ENCODE measurements around the gene CERKL.

Gene CERKL

DNA sequence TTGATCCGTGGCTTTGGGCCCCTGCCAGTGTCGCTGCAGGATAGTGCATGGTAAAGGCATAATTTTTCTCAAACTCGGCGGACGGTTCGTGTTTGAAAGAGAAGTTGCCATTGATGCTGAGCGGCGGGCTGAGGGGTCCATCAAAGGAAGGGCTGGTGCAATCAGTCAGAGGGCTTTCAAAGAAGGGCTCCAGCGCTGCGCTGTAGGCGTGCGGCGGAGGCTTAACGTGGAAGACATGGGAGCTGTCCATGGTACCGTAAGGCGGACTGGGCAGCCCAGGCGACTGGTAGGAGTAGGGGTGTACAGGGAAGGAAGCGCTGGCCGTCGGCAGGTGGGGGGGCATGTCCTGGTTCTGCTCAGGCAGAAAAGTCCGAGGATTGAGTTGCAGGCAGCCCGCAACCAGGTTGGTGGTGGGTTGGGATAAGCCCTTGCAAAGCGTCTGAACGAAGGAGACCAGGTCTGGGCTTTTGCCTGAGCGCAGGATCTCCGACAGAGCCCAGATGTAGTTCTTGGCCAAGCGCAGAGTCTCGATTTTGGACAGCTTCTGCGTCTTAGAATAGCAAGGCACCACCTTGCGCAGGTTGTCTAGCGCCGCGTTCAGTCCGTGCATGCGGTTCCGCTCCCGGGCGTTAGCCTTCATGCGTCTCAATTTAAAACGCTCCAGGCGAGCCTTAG is 21.1 kb upstream of the CERKL start:
- peak; percentile 65 for DNase-seq

DNA sequence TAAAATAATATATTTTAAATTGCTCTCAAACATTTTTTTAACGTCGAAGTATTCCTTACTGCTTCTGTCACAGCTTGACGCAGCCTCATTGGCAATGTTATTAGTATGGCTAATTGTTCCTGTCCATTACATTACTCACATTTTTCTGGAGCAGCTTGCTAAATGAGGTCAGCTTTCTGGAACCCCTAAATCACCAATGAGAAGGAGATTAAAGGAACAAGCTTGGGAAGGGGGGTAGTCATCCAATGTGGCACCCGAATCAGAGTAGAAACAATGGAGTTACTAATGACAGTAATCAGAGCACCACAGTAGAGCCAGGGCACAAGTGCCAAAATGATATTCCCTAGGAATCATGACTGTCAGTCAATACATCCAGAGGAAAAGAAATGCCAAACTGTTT is 18.3 kb upstream of the CERKL start:
- DNase-seq: peak; percentile 91

DNA sequence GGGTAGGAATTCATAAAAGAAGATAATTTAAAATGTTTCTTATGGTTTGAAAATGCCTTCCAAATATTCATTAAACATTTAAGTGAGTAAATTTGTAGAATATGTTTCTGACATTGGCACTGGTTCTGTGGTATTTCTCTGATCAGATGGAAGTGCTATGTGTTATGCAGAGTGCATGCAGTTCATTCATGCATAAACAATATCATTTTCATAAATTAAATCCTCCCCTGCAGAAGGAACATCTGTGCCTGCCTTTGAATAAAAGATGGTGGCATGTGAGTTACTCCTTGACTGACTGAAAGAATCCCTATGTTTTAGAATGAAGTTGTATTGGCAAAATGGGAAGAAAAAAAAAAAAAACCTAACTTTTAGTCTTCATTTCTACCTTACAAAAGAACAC is 17.6 kb upstream of the CERKL start:
- peak; percentile 88 for DNase-seq

DNA sequence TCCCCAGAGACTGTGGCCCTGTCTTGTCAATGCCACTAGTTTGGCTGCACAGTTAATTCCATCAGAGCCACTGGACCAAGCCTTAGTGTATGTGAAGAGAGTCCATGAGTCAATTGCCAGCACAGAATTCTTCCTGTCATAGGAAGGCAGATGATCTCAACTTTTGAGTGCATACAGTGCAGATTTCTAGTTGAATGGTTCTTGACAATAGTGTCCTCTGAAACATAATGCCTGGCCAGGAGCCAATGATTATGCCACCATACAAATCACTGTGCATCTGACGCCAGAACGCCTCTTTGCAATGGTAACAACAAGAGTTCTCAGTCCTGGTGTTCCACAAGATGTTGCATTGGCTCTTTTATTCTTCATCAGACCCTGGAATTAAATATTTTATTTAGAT is 16.3 kb upstream of the CERKL start:
- peak; percentile 94 for DNase-seq

DNA sequence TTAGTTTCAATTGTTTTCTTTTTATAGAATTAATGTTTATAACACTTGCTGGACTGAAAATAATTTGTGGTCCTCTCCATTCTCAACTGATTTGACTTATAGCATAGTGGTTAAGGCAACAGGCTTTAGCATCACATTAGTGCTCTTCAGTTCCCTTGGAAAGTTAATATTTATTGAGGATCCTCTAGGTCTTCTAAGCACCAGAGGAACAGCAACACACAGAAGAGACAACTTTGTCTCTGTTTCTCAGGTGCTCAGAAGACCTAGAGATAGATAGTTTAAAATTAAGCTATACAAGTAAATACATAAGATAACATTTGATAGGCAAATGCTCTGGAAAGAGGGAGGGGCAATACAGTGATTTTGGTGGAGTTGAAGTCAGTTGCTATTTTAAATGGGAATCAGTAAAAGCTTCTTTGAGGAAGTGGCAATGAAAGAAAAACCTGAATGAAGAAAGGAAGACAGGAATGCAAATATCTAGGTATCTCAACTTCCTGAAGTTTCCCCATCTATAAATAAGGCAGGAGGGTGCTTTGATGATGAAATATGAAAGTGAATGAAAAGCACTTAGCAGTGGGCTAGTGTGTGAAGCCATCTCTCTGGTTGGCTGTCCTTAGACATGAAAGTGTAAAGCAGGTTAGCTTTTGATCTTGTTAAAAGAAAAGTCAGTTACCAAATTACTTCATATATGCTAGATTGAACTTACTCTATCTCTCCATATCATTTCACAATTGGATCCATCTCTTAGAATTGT is 15.5 kb upstream of the CERKL start:
- DNase-seq: no peak

DNA sequence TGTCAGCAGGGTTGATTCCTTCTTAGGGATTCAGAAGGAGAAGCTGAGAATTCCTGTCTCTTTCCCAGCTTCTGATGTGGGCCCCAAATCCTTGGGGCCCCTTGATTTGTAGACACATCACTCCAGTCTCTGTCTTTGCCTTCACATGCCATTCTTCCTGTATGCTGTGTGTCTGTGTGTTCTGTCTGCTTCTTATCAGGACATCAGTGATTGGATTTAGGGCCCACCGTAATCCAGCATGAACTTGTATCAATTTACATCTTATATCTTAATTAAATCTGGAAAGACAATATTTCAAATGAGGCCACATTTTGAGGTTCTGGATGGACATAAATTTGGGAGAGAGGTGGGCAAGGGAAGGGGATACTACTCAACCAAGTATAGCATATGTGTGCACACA is 13.7 kb upstream of the CERKL start:
- DNase-seq: no peak

DNA sequence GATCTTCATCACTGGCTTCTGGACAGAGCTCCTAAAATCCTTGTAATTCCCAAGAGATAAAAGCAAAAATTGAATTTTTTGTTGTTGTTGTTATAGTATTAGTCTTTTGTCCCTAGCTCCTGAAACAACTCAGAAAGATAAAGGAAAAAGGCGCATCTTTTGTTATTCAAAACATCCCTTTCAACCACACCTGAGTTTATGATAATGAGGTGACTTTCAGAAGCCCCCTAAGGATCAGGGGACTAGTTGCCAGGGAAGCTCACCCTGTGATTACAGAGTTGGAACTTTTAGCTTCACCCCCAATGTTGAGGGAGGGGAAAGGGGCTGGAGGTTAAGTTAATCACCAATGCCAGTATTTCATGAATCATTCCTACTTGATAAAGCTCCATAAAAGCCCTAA is 10.3 kb upstream of the CERKL start:
- no peak for DNase-seq

DNA sequence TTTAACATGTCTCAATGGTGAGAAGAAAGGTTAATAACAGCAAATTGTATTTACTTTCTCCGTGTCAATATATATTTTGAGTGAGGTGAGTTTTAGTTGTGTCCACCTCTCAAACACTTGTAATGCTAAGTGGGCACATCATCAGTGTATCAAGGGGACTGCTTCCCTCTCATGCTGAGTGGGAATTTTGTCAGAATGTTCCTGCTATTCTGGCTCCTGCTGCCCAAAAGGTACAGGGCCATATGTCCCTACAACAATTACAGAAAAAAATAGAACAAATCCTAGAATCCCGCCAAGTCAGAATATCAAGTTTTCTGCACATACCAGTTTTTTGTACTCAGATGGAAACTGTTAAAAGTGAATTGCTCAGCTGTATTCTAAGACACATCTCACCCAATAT is 5.4 kb upstream of the CERKL start:
- DNase-seq: no peak

DNA sequence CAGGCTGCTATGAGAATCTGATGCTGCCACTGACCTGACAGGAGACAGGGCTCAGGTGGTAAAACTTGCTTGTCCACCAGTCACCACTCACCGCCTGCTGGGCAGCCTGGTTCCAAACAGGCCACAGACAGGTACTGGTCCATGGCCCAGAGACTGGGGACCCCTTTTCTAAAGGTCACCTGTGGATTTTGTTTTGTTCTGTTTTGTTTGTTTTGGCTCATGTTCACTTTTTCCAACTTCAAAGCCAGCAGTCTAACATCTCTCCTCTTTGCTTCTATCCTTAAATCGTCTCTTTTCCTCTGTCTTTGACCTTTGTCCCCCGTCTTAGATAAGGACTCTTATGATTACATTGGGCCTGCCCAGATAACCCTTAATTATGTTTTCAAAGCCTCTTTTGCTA is 3.3 kb upstream of the CERKL start:
- no peak for DNase-seq

DNA sequence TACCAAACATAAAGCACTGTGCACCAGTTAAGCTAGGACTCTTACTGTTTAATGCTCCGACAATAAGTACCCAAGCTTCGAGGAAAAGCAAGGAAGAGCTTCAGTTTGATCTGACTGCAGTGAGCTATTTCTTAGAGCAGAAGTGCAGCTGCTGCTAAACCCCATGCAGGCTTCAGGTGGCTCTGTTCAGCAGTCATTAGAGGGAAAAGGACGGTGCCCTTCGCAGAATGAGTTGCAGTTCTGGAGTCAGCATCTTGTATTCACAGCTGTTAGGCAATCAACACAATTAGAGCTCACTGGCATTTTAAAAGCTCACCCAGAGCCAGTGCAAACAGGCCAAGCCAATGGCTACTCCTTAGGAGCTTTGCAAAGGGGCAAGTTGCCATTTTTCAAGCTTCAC is 1.5 kb upstream of the CERKL start:
- peak; percentile 48 for DNase-seq

DNA sequence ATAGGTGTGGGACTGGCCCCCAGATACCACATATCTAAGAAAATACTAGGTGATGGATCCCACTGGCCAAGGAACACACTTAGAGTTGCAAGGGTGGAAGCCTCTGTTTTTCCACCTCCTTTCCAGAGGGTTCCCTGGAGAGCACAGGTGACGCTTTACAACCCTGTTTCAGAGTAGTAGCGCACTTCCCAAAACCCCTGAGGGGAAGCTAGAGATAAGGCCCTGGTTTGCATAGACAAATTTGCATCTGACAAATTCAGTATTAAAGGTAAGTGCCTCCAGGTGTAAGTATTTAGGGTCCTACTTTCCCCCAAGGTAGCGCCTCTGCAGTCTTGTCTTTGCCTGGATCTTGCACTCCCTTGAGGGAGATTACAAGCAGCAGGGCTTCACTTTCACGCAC is 474 bp upstream of the CERKL start:
- DNase-seq: no peak

DNA sequence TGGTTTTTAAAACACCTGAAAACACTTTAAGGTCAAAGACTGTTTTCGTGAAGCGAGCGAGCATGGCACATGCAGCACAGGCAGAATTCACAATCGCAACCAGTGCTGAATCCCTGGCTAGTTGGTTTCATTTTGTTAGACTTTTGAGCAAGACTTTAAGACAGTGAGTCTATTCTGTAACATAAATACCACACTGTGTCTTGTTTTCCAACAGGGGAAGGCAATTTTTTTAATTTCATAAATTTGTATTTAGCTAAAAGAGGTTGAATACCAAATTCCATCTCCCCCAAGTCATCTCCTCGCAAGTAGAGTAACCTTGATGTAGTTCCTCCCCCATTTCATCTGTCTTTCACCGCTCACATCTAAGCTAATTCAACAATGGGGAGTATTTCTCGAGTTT is 1.4 kb downstream of the CERKL start:
- no peak for DNase-seq

DNA sequence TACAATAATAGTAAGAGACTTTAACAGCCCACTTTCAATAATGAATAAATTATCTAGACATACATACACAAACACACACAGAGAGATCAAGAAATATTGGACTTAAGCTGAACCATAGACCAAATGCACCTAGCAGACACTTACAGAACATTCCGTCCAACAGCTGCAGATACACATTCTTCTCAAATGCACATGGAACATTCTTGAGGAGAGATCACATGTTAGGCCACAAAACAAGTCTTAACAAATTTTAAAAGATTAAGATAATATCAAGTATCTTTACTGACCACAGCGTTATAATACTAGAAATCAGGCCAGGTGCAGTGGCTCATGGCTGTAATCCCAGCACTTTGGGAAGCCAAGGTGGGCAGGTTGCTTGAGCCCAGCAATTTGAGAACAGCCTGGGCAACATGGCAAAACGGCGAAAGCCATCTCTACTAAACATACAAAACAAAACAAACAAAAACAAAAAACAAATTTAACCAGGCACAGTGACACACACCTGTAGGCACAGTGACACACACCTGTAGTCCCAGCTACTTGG is 7.4 kb downstream of the CERKL start:
- DNase-seq: no peak

DNA sequence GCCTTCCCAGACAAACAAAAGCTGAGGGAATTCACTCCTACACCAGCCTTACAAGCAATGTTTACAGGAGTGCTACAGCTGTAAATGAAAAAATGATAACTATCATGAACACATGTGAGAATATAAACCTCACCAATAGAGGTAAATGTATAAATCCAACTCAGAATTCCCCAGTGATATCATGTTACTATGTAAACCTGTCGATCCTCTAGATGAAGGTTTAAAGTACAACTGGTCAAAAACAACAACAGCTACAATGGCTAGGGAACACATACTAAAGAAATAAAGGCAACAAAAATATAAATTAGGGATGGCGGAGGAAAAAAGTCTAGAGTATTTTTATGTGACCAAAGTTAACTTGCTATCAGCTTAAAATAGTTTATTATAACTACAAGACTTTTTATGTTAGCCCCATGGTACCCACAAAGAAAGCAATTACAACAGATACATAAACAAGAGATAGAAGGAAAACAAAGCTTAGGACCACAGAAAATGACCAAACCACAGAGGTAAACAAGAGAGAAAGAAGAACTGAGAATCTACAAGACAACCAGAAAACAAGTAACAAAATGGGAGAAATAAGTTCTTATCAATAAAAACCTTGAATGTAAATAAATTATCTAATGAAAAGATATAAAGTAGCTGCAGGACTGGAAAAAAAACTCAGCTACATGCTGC is 8.3 kb downstream of the CERKL start:
- DNase-seq: no peak

DNA sequence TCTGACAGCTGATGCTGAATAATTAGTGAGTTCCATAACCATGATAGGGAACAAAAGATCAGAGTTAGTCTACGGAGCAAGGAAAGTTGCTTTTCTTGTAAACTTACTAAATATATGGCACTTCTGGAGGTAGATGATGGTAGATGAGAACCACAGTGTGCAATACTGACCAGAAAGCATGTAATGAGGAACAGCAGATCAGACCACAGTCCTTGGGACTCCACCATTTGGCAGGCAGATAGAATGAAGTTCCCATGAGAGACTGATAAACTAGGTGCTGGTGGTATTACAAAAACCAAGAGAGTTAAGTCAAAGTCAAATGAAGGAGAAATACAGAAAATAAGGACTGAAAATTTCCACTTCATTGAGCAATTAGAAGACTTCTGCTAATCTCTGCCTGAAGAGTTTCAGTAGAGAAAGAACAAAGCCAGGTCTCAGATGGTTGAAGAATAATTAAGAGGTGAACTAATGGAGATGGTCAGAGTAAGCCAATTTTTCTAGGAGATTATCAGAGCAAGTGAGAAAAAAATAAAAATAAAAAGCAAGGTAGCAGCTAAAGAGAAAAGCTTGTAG is 10.4 kb downstream of the CERKL start:
- no peak for DNase-seq

DNA sequence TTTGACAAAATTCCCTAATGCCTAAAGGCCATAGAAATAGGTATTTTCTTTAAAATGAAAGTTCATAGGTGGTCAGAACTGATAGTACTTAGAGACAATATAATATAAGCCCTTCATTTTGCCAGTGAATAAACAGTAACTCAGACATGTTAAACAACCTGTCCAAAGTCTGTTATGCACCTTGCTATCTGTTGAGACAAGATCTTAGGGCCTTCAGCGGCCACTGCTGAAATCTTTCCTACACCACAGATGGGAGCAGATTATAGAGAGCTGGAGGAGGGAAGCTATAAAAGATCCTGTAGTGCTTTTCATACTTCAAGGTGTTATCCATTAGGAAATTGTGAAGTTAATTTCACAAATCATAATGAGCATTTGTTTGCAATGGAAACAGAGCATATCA is 13.8 kb downstream of the CERKL start:
- no peak for DNase-seq

DNA sequence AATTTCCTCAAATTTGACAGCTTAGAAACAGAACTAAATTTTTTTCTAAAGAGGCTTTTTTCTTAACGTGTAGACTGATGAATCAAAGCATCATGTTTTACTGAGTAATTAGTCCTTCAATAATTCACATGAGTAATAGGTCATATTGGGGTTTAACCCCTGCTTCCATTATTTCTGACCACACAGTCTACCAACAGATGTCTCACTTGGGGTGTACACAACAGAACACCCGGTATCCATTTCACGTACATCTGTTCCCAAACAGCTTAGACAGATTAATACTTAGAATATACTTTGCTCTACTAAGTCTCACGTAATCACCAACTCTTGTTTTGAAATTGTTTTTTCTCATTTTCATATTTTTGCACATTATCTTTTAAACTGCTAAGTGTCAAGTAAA is 14.8 kb downstream of the CERKL start:
- DNase-seq: peak; percentile 43

DNA sequence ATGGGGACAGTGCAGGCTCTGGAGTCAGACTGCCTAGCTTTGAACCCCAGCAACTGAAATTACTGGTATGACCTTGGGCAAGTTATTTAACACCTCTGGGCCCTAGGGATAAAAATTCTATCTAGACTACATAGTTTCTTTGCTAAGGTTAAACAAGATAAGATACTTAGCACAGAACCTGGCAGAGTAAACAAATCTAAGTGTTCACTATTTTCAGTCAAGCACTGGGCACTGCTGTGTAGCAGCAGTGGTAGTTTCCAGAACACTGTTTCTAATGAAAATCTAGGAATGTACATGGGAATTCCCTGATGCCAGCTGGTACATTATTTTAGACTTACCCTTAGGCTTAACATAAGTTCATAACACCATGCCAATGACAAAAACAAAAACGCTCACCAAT is 17.2 kb downstream of the CERKL start:
- no peak for DNase-seq

DNA sequence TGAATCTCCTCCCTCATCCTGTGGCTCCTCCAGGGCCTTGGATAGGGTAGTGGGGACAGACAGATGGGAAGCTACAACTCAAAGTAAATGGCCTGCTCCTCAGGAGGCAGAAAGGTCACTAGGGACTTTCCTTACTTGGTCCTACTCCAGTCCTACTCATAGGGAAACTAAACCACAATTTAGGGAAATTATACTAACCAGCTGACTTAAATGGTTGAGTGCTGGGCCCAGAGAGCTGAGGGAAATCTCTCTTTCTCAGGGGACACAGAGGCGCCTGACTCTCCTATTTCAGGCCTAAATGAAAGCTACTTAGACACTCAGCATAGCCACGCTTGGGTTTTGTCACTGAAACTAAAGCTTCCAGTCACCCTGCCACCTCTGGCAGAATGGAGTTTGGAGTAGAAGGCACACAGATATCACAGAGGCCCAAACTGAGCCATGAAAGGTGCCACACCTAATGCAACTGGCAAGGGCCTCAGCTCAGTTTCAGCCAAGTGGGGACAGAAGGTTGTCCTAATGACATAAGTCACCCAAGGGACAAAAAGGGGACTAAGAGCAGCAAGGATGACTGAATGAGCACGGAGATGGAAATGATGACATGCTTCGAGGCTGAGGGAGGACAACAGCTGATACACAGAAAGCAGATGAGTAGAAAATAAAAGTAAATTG is 24.0 kb downstream of the CERKL start:
- peak; percentile 69 for DNase-seq

DNA sequence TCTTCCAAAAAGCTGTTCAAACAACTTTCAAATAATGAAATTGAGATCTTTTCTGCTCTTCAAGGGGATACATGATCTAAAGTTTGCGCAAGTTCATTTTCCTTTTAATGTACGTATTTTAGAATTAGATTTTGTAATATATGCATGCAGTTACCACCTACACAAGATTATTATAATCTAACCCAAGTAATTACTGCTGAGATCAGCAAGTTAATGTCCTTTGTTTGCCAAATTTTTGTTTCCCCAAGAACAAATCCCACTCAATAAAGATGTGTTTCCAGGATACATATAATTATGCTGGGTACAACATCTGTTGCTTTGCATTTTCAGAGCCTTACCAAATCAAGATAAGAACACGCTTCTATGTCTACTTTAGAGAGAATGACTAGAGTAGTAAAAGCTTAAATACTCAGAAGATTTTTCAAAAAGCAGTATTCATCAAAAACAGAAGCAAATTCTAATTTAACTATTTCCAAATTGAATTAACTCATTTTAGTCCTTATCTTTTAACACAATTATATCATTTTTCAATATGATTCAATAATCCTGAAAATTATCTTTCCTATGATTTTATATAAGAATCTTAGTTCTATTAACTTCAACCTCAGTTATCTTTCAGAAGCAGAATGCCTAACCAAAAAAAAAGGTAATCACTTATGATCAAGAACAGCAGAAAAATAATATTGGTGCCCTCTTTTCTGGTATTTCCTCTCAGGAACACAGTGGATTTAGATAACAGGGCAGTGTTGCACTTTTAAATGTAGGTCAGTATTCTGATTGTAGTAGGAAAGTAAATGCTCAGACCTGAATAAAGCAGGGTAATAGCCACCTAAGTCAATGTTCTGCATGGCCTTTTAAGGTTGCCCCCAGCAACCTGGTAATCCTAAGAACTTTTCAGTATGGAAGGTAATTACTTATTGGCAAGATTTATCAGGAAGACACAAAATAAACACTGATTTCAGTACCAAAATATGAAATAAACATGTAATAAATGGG is 28.0 kb downstream of the CERKL start:
- peak; percentile 87 for DNase-seq

DNA sequence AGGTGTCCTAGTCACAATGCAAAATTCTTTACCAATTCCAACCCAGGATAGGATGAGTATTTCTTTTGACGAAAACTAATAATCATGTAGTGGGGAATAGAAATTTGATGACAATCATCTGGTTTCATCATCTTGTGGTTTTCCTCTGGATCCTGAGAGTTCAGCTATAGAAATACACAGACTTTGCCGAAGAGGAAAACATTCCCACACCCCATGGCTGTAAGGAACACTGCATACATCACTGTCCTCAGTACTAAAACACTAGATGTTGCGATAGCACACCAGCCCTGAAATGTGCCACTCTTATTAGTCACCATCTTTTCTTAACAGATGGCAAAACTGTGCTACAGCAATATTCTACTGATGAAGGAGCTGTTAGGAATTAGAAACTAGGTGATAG is 29.4 kb downstream of the CERKL start:
- peak; percentile 54 for DNase-seq

DNA sequence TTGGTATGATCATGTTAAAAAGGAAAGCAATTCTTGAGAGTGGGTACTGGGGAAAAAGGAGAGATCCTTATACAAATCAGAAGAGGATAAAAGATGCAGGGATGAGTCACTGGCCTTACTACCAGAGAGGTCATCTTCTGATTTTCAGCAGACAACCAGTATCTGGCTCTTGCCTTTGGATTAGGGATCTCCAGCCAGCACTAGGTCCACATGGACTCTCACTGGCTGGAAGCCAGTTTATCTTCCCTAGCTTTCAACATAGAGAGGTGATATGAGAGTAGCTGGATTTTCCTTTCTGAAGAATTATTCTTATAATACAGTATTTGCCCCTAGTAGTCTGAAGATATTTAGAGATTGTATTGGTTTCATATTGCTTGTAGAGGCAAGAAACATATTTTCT is 30.2 kb downstream of the CERKL start:
- peak; percentile 47 for DNase-seq
